ENCODE measurements around the gene TVP23C.
"Not testable (repeated sequence)": the region's sequence is repeated elsewhere in the genome, so short reads cannot be mapped to it uniquely, and the experiment has no call there.

DNA sequence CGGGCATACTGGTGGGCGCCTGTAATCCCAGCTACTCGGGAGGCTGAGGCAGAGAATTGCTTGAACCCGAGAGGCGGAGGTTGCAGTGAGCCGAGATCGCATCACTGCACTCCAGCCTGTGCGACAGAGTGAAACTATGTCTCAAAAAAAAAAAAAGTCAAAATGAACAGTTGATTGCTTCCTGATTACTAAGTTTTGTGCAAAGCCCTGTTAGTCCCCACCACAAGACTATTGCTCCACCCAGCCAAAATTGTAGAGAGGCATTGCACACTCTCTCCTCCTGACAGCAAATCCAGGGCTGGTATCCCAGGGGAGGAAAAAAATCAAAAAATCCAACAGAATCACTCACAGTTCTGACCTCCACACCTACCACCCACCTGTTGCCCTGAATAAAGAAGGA is 29.7 kb upstream of the TVP23C start:
- TF ChIP-seq, protein P1, sequence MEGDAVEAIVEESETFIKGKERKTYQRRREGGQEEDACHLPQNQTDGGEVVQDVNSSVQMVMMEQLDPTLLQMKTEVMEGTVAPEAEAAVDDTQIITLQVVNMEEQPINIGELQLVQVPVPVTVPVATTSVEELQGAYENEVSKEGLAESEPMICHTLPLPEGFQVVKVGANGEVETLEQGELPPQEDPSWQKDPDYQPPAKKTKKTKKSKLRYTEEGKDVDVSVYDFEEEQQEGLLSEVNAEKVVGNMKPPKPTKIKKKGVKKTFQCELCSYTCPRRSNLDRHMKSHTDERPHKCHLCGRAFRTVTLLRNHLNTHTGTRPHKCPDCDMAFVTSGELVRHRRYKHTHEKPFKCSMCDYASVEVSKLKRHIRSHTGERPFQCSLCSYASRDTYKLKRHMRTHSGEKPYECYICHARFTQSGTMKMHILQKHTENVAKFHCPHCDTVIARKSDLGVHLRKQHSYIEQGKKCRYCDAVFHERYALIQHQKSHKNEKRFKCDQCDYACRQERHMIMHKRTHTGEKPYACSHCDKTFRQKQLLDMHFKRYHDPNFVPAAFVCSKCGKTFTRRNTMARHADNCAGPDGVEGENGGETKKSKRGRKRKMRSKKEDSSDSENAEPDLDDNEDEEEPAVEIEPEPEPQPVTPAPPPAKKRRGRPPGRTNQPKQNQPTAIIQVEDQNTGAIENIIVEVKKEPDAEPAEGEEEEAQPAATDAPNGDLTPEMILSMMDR (IDR thresholded peaks at IDR 0.05), result not testable (repeated sequence)
- TF ChIP-seq, protein P2, sequence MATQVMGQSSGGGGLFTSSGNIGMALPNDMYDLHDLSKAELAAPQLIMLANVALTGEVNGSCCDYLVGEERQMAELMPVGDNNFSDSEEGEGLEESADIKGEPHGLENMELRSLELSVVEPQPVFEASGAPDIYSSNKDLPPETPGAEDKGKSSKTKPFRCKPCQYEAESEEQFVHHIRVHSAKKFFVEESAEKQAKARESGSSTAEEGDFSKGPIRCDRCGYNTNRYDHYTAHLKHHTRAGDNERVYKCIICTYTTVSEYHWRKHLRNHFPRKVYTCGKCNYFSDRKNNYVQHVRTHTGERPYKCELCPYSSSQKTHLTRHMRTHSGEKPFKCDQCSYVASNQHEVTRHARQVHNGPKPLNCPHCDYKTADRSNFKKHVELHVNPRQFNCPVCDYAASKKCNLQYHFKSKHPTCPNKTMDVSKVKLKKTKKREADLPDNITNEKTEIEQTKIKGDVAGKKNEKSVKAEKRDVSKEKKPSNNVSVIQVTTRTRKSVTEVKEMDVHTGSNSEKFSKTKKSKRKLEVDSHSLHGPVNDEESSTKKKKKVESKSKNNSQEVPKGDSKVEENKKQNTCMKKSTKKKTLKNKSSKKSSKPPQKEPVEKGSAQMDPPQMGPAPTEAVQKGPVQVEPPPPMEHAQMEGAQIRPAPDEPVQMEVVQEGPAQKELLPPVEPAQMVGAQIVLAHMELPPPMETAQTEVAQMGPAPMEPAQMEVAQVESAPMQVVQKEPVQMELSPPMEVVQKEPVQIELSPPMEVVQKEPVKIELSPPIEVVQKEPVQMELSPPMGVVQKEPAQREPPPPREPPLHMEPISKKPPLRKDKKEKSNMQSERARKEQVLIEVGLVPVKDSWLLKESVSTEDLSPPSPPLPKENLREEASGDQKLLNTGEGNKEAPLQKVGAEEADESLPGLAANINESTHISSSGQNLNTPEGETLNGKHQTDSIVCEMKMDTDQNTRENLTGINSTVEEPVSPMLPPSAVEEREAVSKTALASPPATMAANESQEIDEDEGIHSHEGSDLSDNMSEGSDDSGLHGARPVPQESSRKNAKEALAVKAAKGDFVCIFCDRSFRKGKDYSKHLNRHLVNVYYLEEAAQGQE (IDR thresholded peaks at IDR 0.05; ENCODE audit: insufficient read depth in 1 of 2, low read depth in 2 of 2, low read length in 1 of 2), result not testable (repeated sequence)
